Thyroid gland (tissue), 4 donors: ENCODE data around the gene EID3. TPM values are rescaled to one million over a fixed set of nuclear protein-coding genes. Genes with fewer than 3 reads are reported as not detected.

ENCODE experiments used
- DNase-seq, 2 donors: peaks; one replicate each; pipeline ENCODE4 v3.0.0-alpha.2; 2019
- H3K27ac ChIP-seq, 3 donors: fragments of 200-600 bp; sonication (generic); 1 replicate in 2 of 3; 2 replicates in 1 of 3; pipeline ENCODE4 v1.5.1; 2016 to 2019; ENCODE audit warnings: mild to moderate bottlenecking in 1 of 3, moderate library complexity in 1 of 3
- H3K27me3 ChIP-seq: fragments of 200-600 bp; sonication (generic); one replicate; pipeline ENCODE4 v1.5.1; 2019
- H3K36me3 ChIP-seq, 2 donors: fragments of 200-600 bp; sonication (generic); one replicate each; pipeline ENCODE4 v1.5.1; 2016 to 2019
- H3K4me1 ChIP-seq, 2 donors: fragments of 200-600 bp; sonication (generic); one replicate each; pipeline ENCODE4 v1.5.1; 2017 to 2019
- H3K4me3 ChIP-seq, 3 donors: fragments of 200-600 bp; sonication (generic); replicated peaks in 1 of 3; 1 replicate in 2 of 3; 2 replicates in 1 of 3; pipeline ENCODE4 v1.5.1; 2016; ENCODE audit warnings: mild to moderate bottlenecking in 1 of 3
- H3K9me3 ChIP-seq: fragments of 200-600 bp; sonication (generic); one replicate; pipeline ENCODE4 v1.5.1; 2017
- CTCF ChIP-seq, 6 experiments: fragments of 200-600 bp in 3 of 6; fragments of 450-650 bp in 3 of 6; sonication (generic) in 3 of 6; IDR thresholded peaks; one replicate each; pipeline ENCODE4 v1.5.1; 2016 to 2019; ENCODE audit warnings: antibody characterized with exemption in 6 of 6, mild to moderate bottlenecking in 2 of 6, inconsistent platforms in 1 of 6, moderate library complexity in 1 of 6
- POLR2A ChIP-seq, 2 donors: fragments of 450-650 bp; IDR thresholded peaks; one replicate each; pipeline ENCODE4 v1.6.1; 2017; ENCODE audit warnings: antibody characterized with exemption in 2 of 2, mild to moderate bottlenecking in 2 of 2, moderate library complexity in 1 of 2
- WGBS, 2 donors: methylation state at CpG; one replicate each; pipeline ENCODE4 v1.1.5; 2017; 5-methylcytosine and 5-hydroxymethylcytosine counted together
- intact Hi-C: fragments of 100-400 bp; cut with DNase I; formaldehyde crosslinking; loops from one replicate; pipeline ENCODE4 v1.15.1; 2023
- total RNA-seq, 4 donors: library from RNA; depleted of rRNA; stranded (reverse); fragments of >200 nt; gene quantifications; one replicate each; pipeline ENCODE4 v1.2.3, GENCODE V29; 2016

Gene EID3
- total RNA-seq, 4 donors from 2014 or later: 8.0 to 22.2 (median 9.8) TPM

GRCh38 chr12:104314242-104314614, 10.7 kb downstream of the EID3 start:
- intact Hi-C loops: no loop called here
- H3K27ac ChIP-seq: no peak overlapping the region
- peaks cover 63 to 70% of the 10 kb centered on the region in 2 donors for H3K36me3 ChIP-seq
- no peak overlapping the region for H3K4me3 ChIP-seq
- no peak for TF ChIP-seq POLR2A (IDR thresholded peaks at IDR 0.05)
- TF ChIP-seq CTCF (IDR thresholded peaks at IDR 0.05): no peak
- H3K4me1 ChIP-seq: no peaks in the 10 kb centered on the region
- DNase-seq: no peak
- WGBS, 2 donors: 100% methylated on average over 1 of the region's 1 CpG
- no peaks in the 10 kb centered on the region for H3K9me3 ChIP-seq
- no peaks in the 10 kb centered on the region for H3K27me3 ChIP-seq

- intact Hi-C loops: no loop called here
- H3K36me3 ChIP-seq: peaks cover 75 to 76% of the 10 kb centered on the region in 2 donors
- whole genome bisulfite sequencing, 2 donors: 85 to 91% methylated on average over 10 of the region's 10 CpGs
- H3K27ac ChIP-seq: no peak overlapping the region
- no peak for DNase-seq
- H3K9me3 ChIP-seq: no peaks in the 10 kb centered on the region
- H3K27me3 ChIP-seq: no peaks in the 10 kb centered on the region
- H3K4me1 ChIP-seq: peaks cover 6 to 10% of the 10 kb centered on the region in 2 donors
- TF ChIP-seq CTCF (IDR thresholded peaks at IDR 0.05) (no peak), POLR2A (IDR thresholded peaks at IDR 0.05) (no peak)
- no peak overlapping the region for H3K4me3 ChIP-seq
These were observed 12.0 kb downstream of the EID3 start for GRCh38 chr12:104315326-104316224.

GRCh38 chr12:104316936-104317335, 13.4 kb downstream of the EID3 start:
- Histone ChIP-seq H3K9me3 (no peaks in the 10 kb centered on the region), H3K27ac (no peak overlapping the region), H3K36me3 (peaks cover 79 to 80% of the 10 kb centered on the region in 2 donors), H3K4me3 (no peak overlapping the region), H3K4me1 (peaks cover 6 to 11% of the 10 kb centered on the region in 2 donors), H3K27me3 (no peaks in the 10 kb centered on the region)
- TF ChIP-seq POLR2A (IDR thresholded peaks at IDR 0.05) (no peak), CTCF (IDR thresholded peaks at IDR 0.05) (no peak)
- no peak for DNase-seq
- intact Hi-C loops: no loop called here

GRCh38 chr12:104317538-104318210, 14.1 kb downstream of the EID3 start:
- Histone ChIP-seq H3K4me3 (no peak overlapping the region), H3K27me3 (no peaks in the 10 kb centered on the region), H3K36me3 (peaks cover 75 to 80% of the 10 kb centered on the region in 2 donors), H3K9me3 (no peaks in the 10 kb centered on the region), H3K4me1 (peaks cover 6 to 11% of the 10 kb centered on the region in 2 donors), H3K27ac (no peak overlapping the region)
- intact Hi-C loops: no loop called here
- 94 to 96% methylated on average over 5 to 7 of the region's 7 CpGs for WGBS, 2 donors
- DNase-seq: no peak
- no peak for TF ChIP-seq CTCF (IDR thresholded peaks at IDR 0.05)
- TF ChIP-seq POLR2A (IDR thresholded peaks at IDR 0.05): no peak

- H3K27ac ChIP-seq: no peak overlapping the region
- no peak for DNase-seq
- TF ChIP-seq POLR2A (IDR thresholded peaks at IDR 0.05) (no peak), CTCF (IDR thresholded peaks at IDR 0.05) (no peak)
- H3K27me3 ChIP-seq: no peaks in the 10 kb centered on the region
- H3K4me1 ChIP-seq: peaks cover 6 to 11% of the 10 kb centered on the region in 2 donors
- peaks cover 65 to 67% of the 10 kb centered on the region in 2 donors for H3K36me3 ChIP-seq
- 97 to 100% methylated on average over 1 of the region's 1 CpG for WGBS, 2 donors
- H3K9me3 ChIP-seq: no peaks in the 10 kb centered on the region
- intact Hi-C loops: no loop called here
- no peak overlapping the region for H3K4me3 ChIP-seq
These were observed 15.5 kb downstream of the EID3 start for GRCh38 chr12:104319028-104319427.
